GM18507 (cell line): Measurements from ENCODE around the gene ATP5F1B.

Experiments
- DNase-seq: peaks from one replicate; pipeline ENCODE4 v3.0.0; 2011; ENCODE audit warnings: low read depth; ENCODE audit not compliant: insufficient read length; ENCODE audit errors: extremely low spot score
- FAIRE-seq: peaks from 2 replicates; lab custom pipeline; 2011; peaks lifted over from hg19 to GRCh38; lab: Jason Lieb, UNC

Gene ATP5F1B

GRCh38 chr12:56645717-56646446 lies at the start of gene ATP5F1B:
Gene ATP5F1B, minus strand, starts transcription at chr12:56645984. Its CDS starts 21 bp downstream, at chr12:56645963.
- FAIRE-seq: peak; percentile 98

GRCh38 chr12:56694161-56694560 lies 48.4 kb upstream of the ATP5F1B start:
- no peak for DNase-seq
- FAIRE-seq: no peak

More at GRCh38 chr12:56645717-56646446, at the start of gene ATP5F1B:
- peak; percentile 93 for DNase-seq

GRCh38 chr12:56688846-56689109 lies 43.0 kb upstream of the ATP5F1B start:
- no peak for DNase-seq
- no peak for FAIRE-seq

GRCh38 chr12:56688129-56688845 lies 42.5 kb upstream of the ATP5F1B start, which contains the start of gene PTGES3:
Gene PTGES3, minus strand, starts transcription at chr12:56688284. Its CDS starts 285 bp downstream, at chr12:56687999.
- DNase-seq: peak; percentile 84
- peak; percentile 97 for FAIRE-seq

GRCh38 chr12:56687223-56688128 lies 41.7 kb upstream of the ATP5F1B start:
- no peak for FAIRE-seq
- DNase-seq: no peak

GRCh38 chr12:56684745-56685359 lies 39.1 kb upstream of the ATP5F1B start:
- FAIRE-seq: no peak
- no peak for DNase-seq

- FAIRE-seq (no peak), DNase-seq (no peak)
Observed at GRCh38 chr12:56682323-56682722, 36.5 kb upstream of the ATP5F1B start.

- FAIRE-seq: no peak
Observed at GRCh38 chr12:56679883-56680575, 34.2 kb upstream of the ATP5F1B start.

GRCh38 chr12:56678852-56679251 lies 33.1 kb upstream of the ATP5F1B start:
- FAIRE-seq (no peak), DNase-seq (no peak)

More at GRCh38 chr12:56679883-56680575, 34.2 kb upstream of the ATP5F1B start:
- DNase-seq: no peak

GRCh38 chr12:56677680-56678079 lies 31.9 kb upstream of the ATP5F1B start:
- DNase-seq: no peak

GRCh38 chr12:56676851-56677580 lies 31.2 kb upstream of the ATP5F1B start:
- no peak for DNase-seq
- no peak for FAIRE-seq

More at GRCh38 chr12:56677680-56678079, 31.9 kb upstream of the ATP5F1B start:
- no peak for FAIRE-seq

GRCh38 chr12:56671608-56672007 lies 25.8 kb upstream of the ATP5F1B start:
- FAIRE-seq (no peak), DNase-seq (no peak)

GRCh38 chr12:56670836-56671235 lies 25.1 kb upstream of the ATP5F1B start:
- FAIRE-seq: no peak
- DNase-seq: no peak

- FAIRE-seq (no peak), DNase-seq (no peak)
Observed at GRCh38 chr12:56668197-56668457, 22.3 kb upstream of the ATP5F1B start.

GRCh38 chr12:56661979-56662638 lies 16.3 kb upstream of the ATP5F1B start:
- DNase-seq: no peak
- no peak for FAIRE-seq

- no peak for FAIRE-seq
Observed at GRCh38 chr12:56661560-56661959, 15.8 kb upstream of the ATP5F1B start.

GRCh38 chr12:56658921-56659320 lies 13.1 kb upstream of the ATP5F1B start:
- no peak for FAIRE-seq
- DNase-seq: no peak

More at GRCh38 chr12:56661560-56661959, 15.8 kb upstream of the ATP5F1B start:
- no peak for DNase-seq
